ENCODE measurements around the gene MMP28.

DNA sequence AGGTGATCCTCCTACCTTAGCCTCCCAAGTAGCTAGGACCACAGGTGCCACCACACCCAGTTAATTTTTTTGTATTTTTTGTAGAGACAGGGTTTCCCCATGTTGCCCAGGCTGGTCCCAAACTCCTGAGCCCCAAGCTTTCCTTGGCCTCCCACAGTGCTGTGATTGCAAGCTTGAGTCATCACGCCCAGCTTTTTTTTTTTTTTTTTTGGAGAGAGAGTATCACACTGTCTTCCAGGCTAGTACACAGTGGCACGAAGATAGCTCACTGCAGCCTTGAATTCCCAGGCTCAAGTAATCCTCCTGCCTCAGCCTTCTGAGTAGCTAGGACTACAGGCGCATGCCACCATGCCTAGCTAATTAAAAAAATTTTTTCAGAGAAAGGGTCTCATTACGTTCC is 46.1 kb upstream of the MMP28 start:
- TF ChIP-seq POLR2A (IDR thresholded peaks at IDR 0.05) = no peak
- TF ChIP-seq, protein P1, sequence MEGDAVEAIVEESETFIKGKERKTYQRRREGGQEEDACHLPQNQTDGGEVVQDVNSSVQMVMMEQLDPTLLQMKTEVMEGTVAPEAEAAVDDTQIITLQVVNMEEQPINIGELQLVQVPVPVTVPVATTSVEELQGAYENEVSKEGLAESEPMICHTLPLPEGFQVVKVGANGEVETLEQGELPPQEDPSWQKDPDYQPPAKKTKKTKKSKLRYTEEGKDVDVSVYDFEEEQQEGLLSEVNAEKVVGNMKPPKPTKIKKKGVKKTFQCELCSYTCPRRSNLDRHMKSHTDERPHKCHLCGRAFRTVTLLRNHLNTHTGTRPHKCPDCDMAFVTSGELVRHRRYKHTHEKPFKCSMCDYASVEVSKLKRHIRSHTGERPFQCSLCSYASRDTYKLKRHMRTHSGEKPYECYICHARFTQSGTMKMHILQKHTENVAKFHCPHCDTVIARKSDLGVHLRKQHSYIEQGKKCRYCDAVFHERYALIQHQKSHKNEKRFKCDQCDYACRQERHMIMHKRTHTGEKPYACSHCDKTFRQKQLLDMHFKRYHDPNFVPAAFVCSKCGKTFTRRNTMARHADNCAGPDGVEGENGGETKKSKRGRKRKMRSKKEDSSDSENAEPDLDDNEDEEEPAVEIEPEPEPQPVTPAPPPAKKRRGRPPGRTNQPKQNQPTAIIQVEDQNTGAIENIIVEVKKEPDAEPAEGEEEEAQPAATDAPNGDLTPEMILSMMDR (IDR thresholded peaks at IDR 0.05) = no peak

Measured in lower leg skin (tissue), 3 donors.